IPS DF 6.9 (cell line): ENCODE results near the gene GBF1.

Experiments used
- DNase-seq: peaks from one replicate; pipeline ENCODE4 v3.0.0-alpha.2; 2013; ENCODE audit warnings: low read depth, low spot score
- H3K27ac ChIP-seq: one replicate; pipeline ENCODE4 v1.5.1; 2013; ENCODE audit warnings: low read length, control low read depth
- H3K27me3 ChIP-seq: 2 replicates; pipeline ENCODE4 v1.6.1; 2013; ENCODE audit warnings: mild to moderate bottlenecking, low read length; ENCODE audit not compliant: control insufficient read depth, insufficient read depth
- H3K36me3 ChIP-seq: 2 replicates; pipeline ENCODE4 v1.6.1; 2013; ENCODE audit warnings: low read length; ENCODE audit not compliant: control insufficient read depth, insufficient read depth
- H3K4me1 ChIP-seq: 2 replicates; pipeline ENCODE4 v1.6.1; 2013; ENCODE audit warnings: low read length; ENCODE audit not compliant: control insufficient read depth, insufficient read depth
- H3K4me3 ChIP-seq: 2 replicates; pipeline ENCODE4 v1.5.1; 2013; ENCODE audit warnings: mild to moderate bottlenecking, low read length
- H3K9me3 ChIP-seq: 2 replicates; pipeline ENCODE4 v1.6.1; 2013; ENCODE audit warnings: low read length, inconsistent platforms; ENCODE audit not compliant: control insufficient read depth, insufficient read depth
- WGBS: extraction: QIAGEN DNeasy Blood & Tissue Kit; methylation state at CpG from one replicate; pipeline ENCODE4 v1.1.7; 2013; ENCODE audit warnings: mixed read lengths, missing lambda C conversion rate; ENCODE audit not compliant: insufficient read length, insufficient coverage; 5-methylcytosine and 5-hydroxymethylcytosine counted together

The GBF1 gene

GRCh38 chr10:102233997-102234396 lies 11.3 kb upstream of the GBF1 start:
- no peak for DNase-seq
- H3K9me3 ChIP-seq: no peaks in the 10 kb centered on the region
- H3K36me3 ChIP-seq: no peaks in the 10 kb centered on the region
- H3K4me3 ChIP-seq: no peak overlapping the region
- no CpG with 5 or more reads among the region's 1 CpG for WGBS
- no peaks in the 10 kb centered on the region for H3K4me1 ChIP-seq
- H3K27me3 ChIP-seq: peaks cover 46% of the 10 kb centered on the region; the same call in 1 of the 2 replicates
- H3K27ac ChIP-seq: no peak overlapping the region

- H3K27me3 ChIP-seq: peaks cover 53% of the 10 kb centered on the region
- no peak overlapping the region for H3K4me3 ChIP-seq
- H3K36me3 ChIP-seq: no peaks in the 10 kb centered on the region
- WGBS: no CpG with 5 or more reads among the region's 12 CpGs
- no peaks in the 10 kb centered on the region for H3K4me1 ChIP-seq
- no peaks in the 10 kb centered on the region for H3K9me3 ChIP-seq
- DNase-seq: no peak
- no peak overlapping the region for H3K27ac ChIP-seq
These were observed 10.3 kb upstream of the GBF1 start for GRCh38 chr10:102234888-102235597.

- H3K4me3 ChIP-seq: no peak overlapping the region
- no peaks in the 10 kb centered on the region for H3K9me3 ChIP-seq
- H3K27me3 ChIP-seq: peaks cover 56% of the 10 kb centered on the region
- no peaks in the 10 kb centered on the region for H3K36me3 ChIP-seq
- H3K27ac ChIP-seq: no peak overlapping the region
- WGBS: no CpG with 5 or more reads among the region's 1 CpG
- H3K4me1 ChIP-seq: no peaks in the 10 kb centered on the region
- no peak for DNase-seq
These were observed 9.8 kb upstream of the GBF1 start for GRCh38 chr10:102235598-102235920.

- WGBS: no CpG with 5 or more reads among the region's 8 CpGs
- no peak overlapping the region for H3K4me3 ChIP-seq
- no peaks in the 10 kb centered on the region for H3K36me3 ChIP-seq
- H3K9me3 ChIP-seq: no peaks in the 10 kb centered on the region
- H3K27me3 ChIP-seq: peaks cover 60% of the 10 kb centered on the region
- H3K4me1 ChIP-seq: no peaks in the 10 kb centered on the region
- no peak overlapping the region for H3K27ac ChIP-seq
- DNase-seq: no peak
These were observed 9.3 kb upstream of the GBF1 start for GRCh38 chr10:102236006-102236405.

GRCh38 chr10:102237711-102238252 lies 7.5 kb upstream of the GBF1 start:
- H3K27me3 ChIP-seq: peaks cover 58% of the 10 kb centered on the region

GRCh38 chr10:102240467-102241031 lies 4.8 kb upstream of the GBF1 start:
- Histone ChIP-seq H3K4me3 (no peak overlapping the region; the same call in 1 of the 2 replicates), H3K4me1 (no peaks in the 10 kb centered on the region; the same call in 1 of the 2 replicates), H3K27ac (no peak overlapping the region), H3K9me3 (no peaks in the 10 kb centered on the region), H3K27me3 (peaks cover 52% of the 10 kb centered on the region), H3K36me3 (no peaks in the 10 kb centered on the region)
- DNase-seq: no peak
- WGBS: no CpG with 5 or more reads among the region's 39 CpGs

More at GRCh38 chr10:102237711-102238252, 7.5 kb upstream of the GBF1 start:
- Histone ChIP-seq H3K9me3 (no peaks in the 10 kb centered on the region), H3K4me1 (no peaks in the 10 kb centered on the region), H3K4me3 (no peak overlapping the region), H3K36me3 (no peaks in the 10 kb centered on the region), H3K27ac (no peak overlapping the region)
- WGBS: no CpG with 5 or more reads among the region's 4 CpGs
- no peak for DNase-seq

GRCh38 chr10:102241032-102241443 lies 4.3 kb upstream of the GBF1 start:
- no peaks in the 10 kb centered on the region for H3K36me3 ChIP-seq
- H3K4me1 ChIP-seq: no peaks in the 10 kb centered on the region; the same call in 1 of the 2 replicates
- no CpG with 5 or more reads among the region's 20 CpGs for WGBS
- H3K27ac ChIP-seq: no peak overlapping the region
- DNase-seq: no peak
- H3K4me3 ChIP-seq: peak overlapping the region; percentile 43; the same call in 1 of the 2 replicates
- H3K9me3 ChIP-seq: no peaks in the 10 kb centered on the region
- peaks cover 47% of the 10 kb centered on the region for H3K27me3 ChIP-seq

GRCh38 chr10:102241444-102242117 lies 3.8 kb upstream of the GBF1 start, which contains the start of gene PITX3:
TSS of gene PITX3 (minus strand) at chr10:102241512. CDS start at chr10:102232080, 9,432 bp downstream.
- Histone ChIP-seq H3K27ac (no peak within 1 kb of the TSS), H3K9me3 (no peaks in the 10 kb centered on the region), H3K4me1 (no peaks in the 10 kb centered on the region; the same call in 1 of the 2 replicates), H3K4me3 (peak within 1 kb of the TSS; percentile 52; the same call in 1 of the 2 replicates), H3K36me3 (no peaks in the 10 kb centered on the region), H3K27me3 (peaks cover 42% of the 10 kb centered on the region)
- WGBS: no CpG with 5 or more reads among the region's 57 CpGs
- no peak for DNase-seq

- WGBS: no CpG with 5 or more reads among the region's 7 CpGs
- DNase-seq: no peak
- H3K27me3 ChIP-seq: peaks cover 40% of the 10 kb centered on the region
- no peaks in the 10 kb centered on the region for H3K36me3 ChIP-seq
- H3K27ac ChIP-seq: no peak overlapping the region
- no peaks in the 10 kb centered on the region for H3K9me3 ChIP-seq
- H3K4me1 ChIP-seq: no peaks in the 10 kb centered on the region; the same call in 1 of the 2 replicates
- H3K4me3 ChIP-seq: no peak overlapping the region; the same call in 1 of the 2 replicates
These were observed 3.2 kb upstream of the GBF1 start for GRCh38 chr10:102242118-102242485.

- Histone ChIP-seq H3K4me3 (no peak overlapping the region), H3K27me3 (peaks cover 35% of the 10 kb centered on the region), H3K4me1 (no peaks in the 10 kb centered on the region; the same call in 1 of the 2 replicates), H3K9me3 (no peaks in the 10 kb centered on the region), H3K27ac (no peak overlapping the region), H3K36me3 (no peaks in the 10 kb centered on the region)
- DNase-seq: no peak
- WGBS: no CpG with 5 or more reads among the region's 2 CpGs
These were observed 2.0 kb upstream of the GBF1 start for GRCh38 chr10:102243309-102243708.
